Hematopoietic multipotent progenitor cell treated with erythropoietin and hydrocortisone succinate and interleukin-3 and kit ligand, for 17 days (in vitro differentiated cells): Measurements from ENCODE around the gene RRH.
"Not testable (repeated sequence)": the region's sequence is repeated elsewhere in the genome, so short reads cannot be mapped to it uniquely, and the experiment has no call there.

ENCODE experiments used
- DNase-seq: peaks from one replicate; pipeline ENCODE4 v3.0.0-alpha.2; 2015; ENCODE audit warnings: low spot score

The RRH gene

DNA sequence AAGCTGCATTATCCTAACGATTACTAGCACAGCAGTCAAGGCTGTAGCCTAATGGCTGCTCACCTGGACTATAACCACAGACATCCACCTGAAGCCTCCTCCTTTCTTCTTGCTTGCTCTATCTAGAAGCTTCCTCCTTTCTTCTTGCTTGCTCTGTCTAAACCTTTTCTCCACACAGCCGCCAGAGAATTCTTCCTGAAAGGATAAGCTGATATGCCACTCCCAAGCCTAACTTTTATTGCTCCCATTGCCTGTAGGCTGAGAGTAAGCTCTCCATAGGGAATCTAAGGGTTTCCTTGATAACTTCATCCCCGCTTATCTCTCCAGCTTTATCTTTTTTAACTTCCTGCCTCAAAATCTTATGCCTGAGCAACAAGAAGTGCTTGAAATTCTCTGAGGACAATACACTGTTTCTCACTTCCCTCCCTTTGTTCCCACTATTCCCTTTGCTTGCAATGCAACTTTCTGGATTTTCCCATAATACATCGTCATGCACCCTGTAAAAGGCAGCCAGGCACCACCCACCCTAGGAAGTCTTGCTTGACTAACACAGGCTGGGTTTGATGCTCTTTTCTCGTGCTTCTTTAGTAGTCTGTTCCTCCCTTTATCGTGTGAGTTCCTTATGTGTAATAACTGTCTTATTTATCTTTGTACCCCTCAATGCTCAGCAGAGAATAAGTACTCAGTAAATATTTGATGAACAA is 18.8 kb downstream of the RRH start:
- no peak for DNase-seq

DNA sequence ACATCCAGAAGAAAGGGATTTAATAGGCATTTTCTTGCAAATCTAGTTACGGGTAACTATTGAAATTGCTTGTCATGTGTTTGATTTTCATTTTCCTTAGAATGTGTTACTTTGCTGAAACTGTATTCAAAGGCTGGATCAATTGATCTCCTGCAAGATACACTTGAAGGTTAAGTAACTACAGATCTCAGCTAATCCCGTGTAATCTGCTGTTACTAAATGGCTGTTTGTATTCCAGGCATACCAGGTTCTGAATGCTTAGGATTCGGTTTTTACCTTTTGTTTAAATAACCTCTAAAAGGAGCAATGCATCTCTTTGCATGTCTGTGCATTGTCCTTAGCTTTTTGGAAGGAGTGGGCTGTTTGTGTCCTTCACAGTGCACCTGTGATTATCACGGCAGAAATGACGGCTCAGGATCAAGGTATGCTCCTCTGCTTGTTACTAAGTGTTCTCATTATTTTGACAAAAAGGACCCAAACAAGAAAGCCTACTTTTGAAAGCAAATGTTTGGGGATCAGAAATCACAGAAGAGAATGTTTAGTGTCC is 20.2 kb downstream of the RRH start, which contains the start of gene LRIT3:
Gene LRIT3 (plus strand): TSS at position 212 of the 547 bp plus-strand sequence. CDS start 95 bp downstream, at position 307.
- no peak for DNase-seq

DNA sequence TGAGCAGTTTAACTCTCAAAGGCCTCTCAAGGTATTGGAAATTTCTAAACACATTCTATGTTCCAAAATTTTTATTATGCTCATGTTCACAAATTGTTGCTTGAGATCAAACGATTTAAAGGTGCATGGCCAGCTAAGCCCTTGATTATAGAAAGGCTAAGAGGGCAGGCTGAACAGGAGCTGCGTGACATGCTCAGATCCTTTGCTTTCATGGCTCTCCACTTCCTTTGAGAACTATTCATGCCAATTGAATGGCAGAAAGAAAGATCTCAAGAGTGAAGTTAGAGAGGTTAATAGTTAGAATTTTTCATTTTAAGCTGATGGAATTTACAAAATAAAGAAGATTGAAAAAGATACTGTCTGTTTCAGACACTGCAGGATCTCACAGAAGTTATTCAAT is 20.7 kb downstream of the RRH start:
- no peak for DNase-seq

DNA sequence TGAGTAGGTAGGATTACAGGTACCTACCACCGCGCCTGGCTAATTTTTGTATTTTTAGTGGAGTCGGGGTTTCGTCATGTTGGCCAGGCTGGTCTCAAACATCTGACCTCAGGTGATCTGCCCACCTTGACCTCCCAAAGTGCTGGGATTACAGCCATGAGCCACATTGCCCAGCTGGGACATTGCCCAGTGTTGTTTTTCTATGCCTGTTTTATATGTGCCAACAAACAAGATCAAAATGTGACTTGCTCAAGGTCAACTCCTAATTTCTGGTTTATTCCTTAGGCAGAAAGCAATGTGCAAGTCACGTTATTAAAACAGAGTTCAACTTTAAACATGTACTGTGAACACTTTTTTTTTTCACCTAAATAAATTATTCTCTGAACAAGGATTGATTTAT is 22.8 kb downstream of the RRH start:
- no peak for DNase-seq

DNA sequence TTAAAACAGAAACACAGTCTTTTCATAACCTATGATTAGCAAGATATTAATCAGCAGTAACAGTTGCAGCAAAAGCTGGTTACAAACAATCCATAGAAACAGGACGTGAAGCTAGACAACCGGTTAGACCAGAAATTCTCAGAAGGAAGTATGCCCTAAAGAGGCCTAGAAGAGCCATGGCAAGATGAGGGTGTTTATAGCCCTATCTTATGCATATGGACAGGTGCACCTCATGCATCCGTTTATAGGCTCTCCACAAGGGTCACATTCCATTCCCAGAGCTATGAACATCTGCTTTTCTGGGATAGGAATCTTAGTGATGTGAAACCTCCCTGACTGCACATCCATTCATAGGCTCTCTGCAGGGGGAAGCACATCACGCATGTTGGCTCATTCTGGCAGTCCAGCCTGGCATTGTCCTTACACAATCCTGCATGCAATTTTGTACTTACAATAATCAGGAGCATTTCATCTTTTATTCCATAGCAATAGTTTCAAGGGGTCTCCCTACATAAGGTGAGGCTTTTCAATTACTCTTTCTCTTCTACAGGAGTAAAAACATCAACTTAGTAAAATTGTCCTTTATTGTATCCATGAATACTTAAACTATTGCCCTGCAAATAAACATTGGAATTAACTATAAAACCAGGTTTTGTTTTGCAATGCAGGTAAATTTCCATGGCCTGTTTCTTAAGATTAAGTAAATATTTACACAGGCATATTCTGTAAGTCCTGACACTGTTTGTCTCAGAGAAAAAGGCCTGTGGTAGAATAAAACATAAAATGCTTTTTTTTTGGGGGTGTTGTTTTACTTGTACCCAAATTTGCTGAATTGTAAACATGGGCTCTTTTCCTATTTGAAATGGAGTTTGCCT is 31.9 kb downstream of the RRH start:
- not testable (repeated sequence) for DNase-seq

DNA sequence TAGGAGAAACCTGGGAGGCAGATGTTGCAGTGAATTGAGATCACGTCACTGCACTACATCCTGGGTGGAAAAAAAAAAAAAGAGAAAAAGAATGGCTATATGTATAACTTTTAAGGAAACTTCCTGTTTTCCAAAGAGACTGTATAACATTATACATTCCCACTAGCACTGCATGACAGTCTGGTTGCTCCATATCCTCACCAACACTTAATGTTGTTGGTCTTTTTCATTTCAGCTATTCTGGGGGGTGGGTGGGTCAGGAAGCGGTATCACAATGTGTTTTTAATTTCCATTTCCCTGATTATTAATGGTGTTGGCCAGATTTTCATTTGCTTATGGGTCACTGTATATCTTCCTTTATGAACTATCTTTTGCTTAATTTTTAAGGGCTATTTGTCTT is 33.5 kb downstream of the RRH start:
- DNase-seq = no peak

DNA sequence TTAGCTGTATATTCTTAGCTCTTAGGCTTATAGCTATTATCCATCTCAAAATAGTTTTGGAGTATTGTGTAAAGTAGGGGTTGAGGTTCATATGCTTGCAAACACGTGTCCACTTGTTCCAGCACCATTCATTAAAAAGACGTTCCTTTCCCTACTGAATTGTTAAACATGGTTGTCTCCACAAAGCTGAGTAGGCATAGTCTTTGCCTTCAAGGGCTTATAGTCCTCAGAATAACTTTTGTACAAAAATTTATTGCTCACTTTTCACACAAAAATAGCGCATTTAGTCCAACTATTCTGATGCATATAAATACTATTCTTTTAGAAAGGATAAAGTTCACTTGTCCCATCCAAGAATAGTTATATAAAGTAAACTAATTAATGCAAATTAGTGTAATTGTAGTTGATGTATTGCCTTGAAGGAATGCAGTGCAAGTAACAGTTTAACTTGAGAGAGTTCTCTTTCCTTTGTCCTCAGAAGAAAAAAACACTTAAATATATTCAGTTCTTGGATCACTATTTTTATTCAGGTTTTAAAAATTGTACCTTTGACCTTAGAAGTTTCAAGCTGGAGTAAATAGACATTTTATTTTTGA is 34.2 kb downstream of the RRH start:
- DNase-seq = no peak

DNA sequence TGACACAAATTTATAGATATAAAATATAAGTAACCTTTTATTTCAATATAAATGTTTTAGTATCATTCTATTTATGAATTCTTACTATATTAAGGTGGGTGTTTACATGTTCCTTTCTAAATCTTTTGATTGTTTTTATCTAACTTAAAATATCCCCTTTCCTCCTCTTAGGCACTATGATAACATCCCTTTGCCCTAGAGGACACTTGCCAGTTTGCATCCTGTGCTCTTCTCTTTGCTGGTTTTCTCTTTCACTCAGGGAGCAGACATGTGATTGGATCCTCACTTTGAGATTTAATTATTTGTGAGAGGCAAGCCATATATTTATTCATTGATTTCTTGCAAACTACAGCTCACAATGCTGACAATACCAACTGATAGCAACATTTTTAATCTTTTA is 36.4 kb downstream of the RRH start:
- DNase-seq = no peak

DNA sequence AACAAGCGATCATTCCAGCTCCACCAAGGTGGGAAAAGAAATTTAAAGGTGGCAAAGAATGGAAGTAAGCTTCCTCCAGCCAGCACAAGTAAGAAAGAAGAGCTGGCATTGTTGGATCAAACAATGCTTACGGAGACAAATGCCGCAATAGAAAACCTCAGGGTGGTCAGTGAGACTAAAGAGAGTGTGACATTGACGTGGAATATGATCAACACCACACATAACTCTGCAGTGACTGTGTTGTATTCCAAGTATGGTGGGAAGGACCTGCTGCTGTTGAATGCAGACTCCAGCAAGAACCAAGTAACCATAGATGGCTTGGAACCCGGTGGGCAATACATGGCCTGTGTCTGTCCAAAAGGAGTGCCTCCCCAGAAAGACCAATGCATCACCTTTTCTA is 42.3 kb downstream of the RRH start:
- no peak for DNase-seq

DNA sequence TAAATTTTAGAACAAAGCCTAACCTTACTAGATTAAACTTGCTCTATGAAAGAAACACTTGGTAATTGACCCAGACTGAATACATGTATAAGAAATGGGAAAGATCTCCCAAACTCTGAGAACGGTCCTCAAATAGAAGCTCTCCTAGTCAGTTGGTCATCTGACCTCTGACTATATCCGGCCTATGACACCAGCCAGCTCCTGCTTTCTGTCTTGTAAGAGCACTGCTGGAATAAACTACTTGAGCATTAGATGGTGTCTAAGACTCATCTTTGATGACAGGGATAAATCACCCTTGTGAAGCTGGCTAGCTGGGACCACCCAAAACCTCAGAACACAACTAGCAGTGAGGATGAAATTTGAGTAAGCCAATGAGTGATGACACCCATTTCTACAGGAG is 44.3 kb downstream of the RRH start:
- DNase-seq = no peak

DNA sequence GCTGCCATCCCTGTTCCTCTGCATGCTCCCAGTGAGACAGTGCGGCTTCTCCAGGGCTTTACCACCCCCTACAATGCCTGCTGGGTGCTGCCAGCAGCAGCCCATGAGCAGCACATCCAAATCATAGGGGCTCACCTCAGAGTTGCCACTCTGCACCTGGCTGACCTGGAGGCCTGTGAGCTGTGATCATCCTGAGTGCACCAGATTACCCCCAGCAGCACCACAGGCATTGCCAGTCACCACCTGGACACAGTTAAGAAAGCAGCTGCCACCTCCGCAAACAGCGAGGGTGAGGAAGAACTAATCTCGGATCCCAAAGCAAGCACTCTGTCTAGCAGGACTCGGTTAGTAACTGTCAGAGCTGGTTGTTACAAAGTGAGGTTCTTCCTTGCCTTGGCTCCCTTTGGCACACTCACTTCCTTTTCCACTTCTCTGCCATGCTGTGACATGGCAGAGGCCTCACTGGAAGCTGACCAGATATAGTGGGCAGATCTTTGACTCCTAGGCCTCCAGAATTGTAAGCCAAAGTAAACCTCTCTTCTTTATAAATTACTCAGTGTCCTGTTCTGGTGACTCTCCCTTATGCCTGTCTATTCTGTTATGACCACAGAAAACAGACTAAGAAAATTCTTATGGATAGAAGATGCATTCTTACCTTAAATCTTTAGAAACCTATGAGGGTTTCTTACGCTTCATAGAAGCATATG is 45.3 kb downstream of the RRH start:
- DNase-seq = no peak

DNA sequence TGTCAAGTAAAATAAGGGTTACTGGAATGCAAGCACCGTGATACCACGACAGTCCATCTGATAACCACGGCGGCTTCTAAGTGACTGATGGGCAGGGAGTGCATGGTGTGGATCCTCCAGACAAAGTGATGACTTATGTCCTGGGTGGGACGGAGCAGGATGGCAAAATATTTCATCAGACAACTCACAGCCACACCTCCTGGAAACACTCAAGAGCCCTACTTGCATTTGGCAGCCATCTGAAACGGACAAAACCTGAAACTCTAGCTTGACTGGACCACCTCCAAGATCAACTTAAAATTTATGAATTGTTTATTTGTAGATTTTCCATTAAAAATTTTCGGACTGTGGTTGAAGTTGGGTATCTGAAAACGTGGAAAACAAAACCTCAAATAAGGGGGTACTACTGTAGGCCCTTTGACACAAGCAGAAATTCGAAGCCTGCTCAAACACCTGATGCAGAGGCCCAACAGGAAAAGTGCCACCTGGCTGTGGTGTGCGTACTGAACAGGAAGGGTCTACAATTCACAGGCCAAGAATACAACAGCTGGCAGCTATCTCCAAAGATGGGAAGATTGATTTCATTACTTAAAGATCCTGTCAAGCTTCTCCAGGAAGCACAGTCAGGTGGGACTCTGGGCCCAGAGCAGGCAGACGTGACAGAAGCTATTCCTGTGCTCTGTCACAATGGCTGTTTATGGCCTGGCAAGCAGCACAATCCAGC is 46.2 kb downstream of the RRH start:
- no peak for DNase-seq

DNA sequence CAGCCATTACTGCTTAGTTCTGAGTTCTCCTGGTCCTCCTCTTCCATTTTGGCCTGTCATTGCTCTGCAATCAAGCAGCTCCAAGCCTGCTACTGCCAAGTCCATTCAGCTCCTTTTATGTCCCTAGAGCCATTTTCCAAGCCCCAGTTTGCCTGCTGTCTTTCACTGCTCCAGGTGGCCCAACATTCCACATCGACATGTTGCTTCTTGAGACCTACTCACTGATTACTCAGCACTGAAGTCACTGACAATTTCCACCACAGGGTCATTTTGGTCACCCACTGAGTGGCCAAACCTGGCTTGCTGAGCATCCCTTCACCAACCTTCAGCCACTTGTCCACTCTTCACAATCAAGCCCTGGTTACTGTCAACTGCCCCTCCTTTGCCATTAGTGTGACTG is 47.3 kb downstream of the RRH start:
- no peak for DNase-seq

DNA sequence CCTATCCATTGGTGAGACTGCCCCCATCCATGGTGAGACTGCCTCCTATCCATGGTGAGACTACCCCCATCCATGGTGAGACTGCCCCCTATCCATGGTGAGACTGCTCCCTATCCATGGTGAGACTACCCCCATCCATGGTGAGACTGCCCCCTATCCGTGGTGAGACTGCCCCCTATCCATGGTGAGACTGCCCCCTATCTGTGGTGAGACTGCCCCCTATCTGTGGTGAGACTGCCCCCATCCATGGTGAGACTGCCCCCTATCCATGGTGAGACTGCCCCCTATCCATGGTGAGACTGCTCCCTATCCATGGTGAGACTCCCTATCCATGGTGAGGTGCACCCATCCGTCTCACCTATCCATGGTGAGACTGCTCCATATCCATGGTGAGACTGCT is 47.8 kb downstream of the RRH start:
- not testable (repeated sequence) for DNase-seq

DNA sequence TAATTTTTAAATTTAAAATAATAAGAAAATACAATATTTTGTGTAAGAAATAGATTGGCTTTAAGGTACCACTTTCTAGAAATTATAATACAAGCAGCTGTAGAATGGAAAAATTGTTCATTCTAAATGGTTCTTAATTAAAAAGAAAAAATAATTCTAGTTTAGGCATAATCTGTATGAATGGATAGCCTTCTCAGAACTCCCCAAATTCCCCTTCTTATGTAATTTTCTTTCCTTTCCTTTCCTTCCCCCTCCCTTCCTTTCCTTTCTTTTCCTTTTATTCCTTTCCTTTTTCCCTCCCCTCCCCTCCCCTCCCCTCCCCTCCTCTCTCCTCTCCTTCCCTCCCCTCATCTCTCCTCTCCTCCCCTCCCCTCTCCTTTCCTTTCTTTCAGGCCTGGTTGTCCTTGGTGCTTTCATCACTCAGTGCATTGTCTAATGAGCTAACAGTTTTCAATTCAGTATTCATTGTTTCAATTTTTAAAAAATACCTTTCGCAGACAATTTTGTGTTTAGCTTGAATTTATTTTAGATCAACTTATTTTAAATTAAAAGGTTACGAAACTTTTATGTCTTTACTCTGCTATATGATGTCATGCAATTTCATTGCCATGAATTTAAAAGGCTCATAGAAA is 49.0 kb downstream of the RRH start:
- DNase-seq = no peak

DNA sequence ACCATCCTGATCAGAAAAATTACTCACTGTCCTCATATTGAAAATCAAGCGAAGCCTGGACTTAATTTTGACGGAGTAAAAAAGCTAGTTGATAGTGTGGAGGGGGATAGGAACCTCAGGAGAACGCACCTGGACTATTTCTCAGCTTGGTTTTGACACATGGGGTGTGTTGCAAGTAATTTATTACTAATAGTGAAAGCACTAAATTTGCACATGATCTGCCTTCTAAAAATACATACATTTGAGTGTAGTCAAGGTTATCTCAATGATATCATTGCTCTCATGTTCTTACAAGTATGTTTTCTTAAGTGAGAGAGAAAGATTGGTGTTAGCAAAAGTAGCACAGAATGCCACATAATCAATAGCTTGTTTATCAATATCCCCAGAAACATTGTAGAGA is 49.6 kb downstream of the RRH start:
- no peak for DNase-seq

DNA sequence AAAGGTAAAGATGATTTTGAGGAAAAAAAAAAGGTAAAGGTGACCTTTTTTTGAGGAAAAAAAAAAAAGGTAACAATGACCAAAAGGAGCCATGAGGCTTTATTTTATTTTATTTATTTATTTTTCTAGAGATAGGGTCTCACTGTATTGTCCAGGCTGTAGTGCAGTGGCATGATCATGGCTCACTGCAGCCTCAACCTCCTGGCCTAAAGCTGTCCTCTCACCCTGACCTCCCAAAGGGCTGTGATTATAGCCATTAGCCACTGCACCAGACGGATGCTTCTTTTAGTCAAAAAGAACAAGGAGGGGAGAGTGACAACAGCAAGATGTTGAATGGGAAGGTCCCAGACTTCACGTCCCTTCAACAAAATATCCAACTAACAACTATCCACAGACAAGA is 50.6 kb downstream of the RRH start:
- DNase-seq = no peak

DNA sequence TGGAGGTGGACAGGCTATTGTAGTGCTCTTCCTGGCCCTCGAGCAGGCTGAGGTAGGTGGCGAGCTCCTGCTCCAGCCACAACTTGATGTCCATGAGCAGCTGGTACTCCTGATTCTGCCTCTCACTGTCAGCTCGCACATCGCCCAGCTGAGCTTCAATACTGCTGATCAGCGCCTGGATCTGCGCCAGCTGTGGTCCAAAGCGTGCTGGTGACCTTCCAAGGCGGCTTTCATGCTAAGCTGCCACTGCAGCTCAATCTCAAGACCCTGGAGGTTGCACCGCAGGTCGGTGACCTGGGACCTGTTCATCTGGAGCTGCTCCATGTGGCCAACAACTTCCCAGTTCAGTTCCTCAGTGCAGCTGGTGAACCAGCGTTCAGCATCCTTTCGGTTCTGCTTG is 51.3 kb downstream of the RRH start:
- DNase-seq = no peak

DNA sequence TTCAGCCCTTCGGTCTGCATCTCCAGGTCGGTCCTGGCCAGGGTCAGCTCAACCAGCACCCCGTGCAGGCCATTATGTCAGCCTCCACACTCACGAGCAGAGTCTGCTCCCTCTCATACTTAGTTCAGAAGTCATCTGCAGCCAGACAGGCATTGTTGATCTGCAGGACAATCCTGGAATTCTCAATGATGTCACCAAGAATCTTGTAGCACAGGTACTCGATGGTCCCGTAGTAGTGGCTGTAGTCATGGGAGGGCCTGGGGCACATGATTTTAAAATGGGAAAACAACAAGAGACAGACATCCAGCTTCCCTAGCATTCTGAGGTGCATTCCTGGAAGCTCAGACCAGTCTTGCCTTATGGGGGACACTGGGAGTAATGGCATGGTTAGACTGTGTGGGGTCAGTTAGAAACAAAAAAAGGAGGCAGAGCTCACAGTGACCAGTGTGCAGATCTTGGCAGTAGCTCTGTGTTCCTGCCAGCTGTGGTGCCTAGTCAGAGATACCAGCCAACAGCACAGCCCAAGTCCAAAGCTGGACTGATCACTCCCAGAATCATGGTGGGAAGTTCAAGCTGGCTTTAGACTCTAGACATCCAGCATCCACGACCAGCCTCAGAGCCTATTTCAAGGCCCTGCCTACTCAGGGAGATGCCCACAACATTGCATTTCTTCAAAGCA is 52.0 kb downstream of the RRH start:
- no peak for DNase-seq

DNA sequence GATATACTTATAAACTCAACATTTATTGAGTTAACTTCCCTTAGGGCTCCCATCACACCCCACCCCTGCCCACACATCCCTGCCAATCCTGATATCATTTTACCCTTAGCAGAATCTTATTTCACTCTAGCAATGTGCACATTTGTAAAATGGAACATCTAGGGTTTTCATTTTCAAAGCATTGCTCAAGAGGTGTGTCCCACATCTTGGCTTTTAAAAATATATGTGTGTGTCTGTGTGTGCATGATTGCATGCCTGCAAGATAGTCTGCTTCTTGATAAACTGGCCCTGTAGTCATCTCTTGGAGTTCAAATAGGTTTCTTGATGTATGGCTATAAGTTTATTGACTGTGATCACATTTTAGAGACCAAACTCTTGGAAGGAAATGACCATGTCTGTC is 58.5 kb downstream of the RRH start:
- no peak for DNase-seq
